Panc1 (cell line): Measurements from ENCODE around the gene RGS6. TPM values are rescaled to one million over a fixed set of nuclear protein-coding genes. Genes with fewer than 3 reads are reported as not detected.

Experiments used
- ATAC-seq: fragments of 200-7000 bp; cut with Tn5 transposase; 2 replicates; pipeline ENCODE4 v1.9.1; 2020; ENCODE audit warnings: mild to moderate bottlenecking, moderate library complexity
- BruUV-seq: library from RNA; stranded (reverse); fragments of 400-500 nt; replicated peaks from 2 replicates; lab custom pipeline; 2021; lab: Mats Ljungman, UMichigan
- CTCF ChIA-PET: fragments of 300-600 bp; sonication (Branson Sonifier 250); formaldehyde crosslinking; loops from one replicate; lab custom pipeline; 2022; ENCODE audit warnings: antibody characterized with exemption; lab: Charles Lee
- POLR2A ChIA-PET: fragments of 300-600 bp; sonication (Branson Sonifier 250); formaldehyde crosslinking; loops from one replicate; lab custom pipeline; 2022; ENCODE audit warnings: antibody characterized with exemption; lab: Charles Lee
- DNase-seq: peaks from one replicate; pipeline ENCODE4 v3.0.0-alpha.2; 2010; ENCODE audit warnings: low read depth, low spot score
- H3K27ac ChIP-seq: 2 replicates; pipeline ENCODE4 v1.5.1; 2011; ENCODE audit warnings: mild to moderate bottlenecking, low read length, inconsistent platforms
- H3K27me3 ChIP-seq: fragments of 200-500 bp; sonication (Bioruptor generic); 2 replicates; pipeline ENCODE4 v1.6.0; 2014; ENCODE audit warnings: low read length, inconsistent platforms; ENCODE audit not compliant: control insufficient read depth, insufficient read depth
- H3K36me3 ChIP-seq: fragments of 200-500 bp; sonication (Bioruptor generic); 2 replicates; pipeline ENCODE4 v1.5.1; 2014; ENCODE audit warnings: inconsistent platforms, mild to moderate bottlenecking, low read length, moderate library complexity; ENCODE audit not compliant: control insufficient read depth, insufficient read depth
- H3K4me1 ChIP-seq: 2 replicates; pipeline ENCODE4 v1.5.1; 2011; ENCODE audit warnings: inconsistent platforms, mild to moderate bottlenecking, low read length, moderate library complexity; ENCODE audit not compliant: control insufficient read depth, insufficient read depth
- H3K4me3 ChIP-seq, 2 experiments: 2 replicates each; pipeline ENCODE4 v1.5.1; 2011 to 2012; ENCODE audit warnings: low read depth in 2 of 2, low read length in 2 of 2, mild to moderate bottlenecking in 2 of 2, inconsistent platforms in 1 of 2, moderate library complexity in 1 of 2
- H3K9me3 ChIP-seq: fragments of 200-500 bp; sonication (Bioruptor generic); 2 replicates; pipeline ENCODE4 v1.5.1; 2014; ENCODE audit warnings: low read depth, mild to moderate bottlenecking, inconsistent platforms, low read length, moderate library complexity; ENCODE audit not compliant: control insufficient read depth, insufficient read depth
- POLR2AphosphoS5 ChIP-seq: IDR thresholded peaks from 2 replicates; pipeline ENCODE4 v1.6.1; 2012; ENCODE audit warnings: mild to moderate bottlenecking, low read depth, low read length, moderate library complexity
- SIN3A ChIP-seq: IDR thresholded peaks from 2 replicates; pipeline ENCODE4 v1.6.1; 2012; ENCODE audit warnings: low read depth, mild to moderate bottlenecking, low read length, moderate library complexity, borderline replicate concordance; ENCODE audit not compliant: insufficient read depth
- TCF7L2 ChIP-seq: IDR thresholded peaks from 2 replicates; pipeline ENCODE4 v1.6.1; 2011; ENCODE audit warnings: mild to moderate bottlenecking, low read depth, low read length, inconsistent platforms
- in situ Hi-C: cut with HindIII; loops from 2 replicates; pipeline ENCODE4 v1.10.0; 2016; ENCODE audit warnings: low sequenced_read_pairs, low pct_unique_long_range_greater_than_20kb
- intact Hi-C: fragments of 100-400 bp; cut with micrococcal nuclease; formaldehyde crosslinking; loops from one replicate; pipeline ENCODE4 v1.10.0; 2022; ENCODE audit not compliant: unreplicated experiment
- total RNA-seq: library from RNA; stranded (reverse); gene quantifications from one replicate; pipeline ENCODE4 v1.2.1, GENCODE V29; 2021; ENCODE audit not compliant: unreplicated experiment
- TF ChIP-seq, protein P1 (sequence below): fragments of 450-650 bp; IDR thresholded peaks from 2 replicates; pipeline ENCODE4 v1.5.1; 2017; ENCODE audit warnings: mild to moderate bottlenecking
- TF ChIP-seq, protein P2 (sequence below), 2 experiments: IDR thresholded peaks; 2 replicates each; pipeline ENCODE4 v1.6.1; 2011 to 2012; ENCODE audit warnings: low read depth in 2 of 2, control low read depth in 1 of 2, low read length in 1 of 2, mild to moderate bottlenecking in 1 of 2, moderate library complexity in 1 of 2; ENCODE audit not compliant: insufficient read depth in 1 of 2

The RGS6 gene
- total RNA-seq, 1 experiment from 2014 or later, result not detected

DNA sequence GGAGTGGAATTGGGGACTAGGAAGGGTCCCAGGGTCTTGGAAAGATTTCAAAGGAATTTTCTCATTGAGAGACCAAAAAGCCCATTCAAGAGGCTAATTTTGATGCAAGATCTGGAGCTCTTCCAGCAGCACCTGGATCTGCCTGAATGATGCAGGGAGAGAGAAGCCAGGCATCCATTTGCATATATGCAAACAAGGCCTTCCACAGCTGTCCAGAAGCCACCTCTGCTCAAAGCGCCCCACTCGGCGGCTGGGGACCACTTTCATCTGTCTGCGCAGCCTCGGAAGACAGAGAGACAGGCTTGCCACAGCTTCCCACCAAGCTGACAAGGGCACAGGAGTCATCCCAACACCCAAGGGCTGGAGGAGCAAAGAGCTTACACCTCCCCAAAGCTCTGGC is 666.1 kb downstream of the RGS6 start:
- CTCF ChIA-PET, result no interaction called here
- no peak for ATAC-seq
- BruUV-seq, result no TSS peak
- H3K4me3 ChIP-seq, result no peak overlapping the region
- peaks cover 2% of the 10 kb centered on the region; the same call in 1 of the 2 replicates for H3K27me3 ChIP-seq
- H3K36me3 ChIP-seq, result no peaks in the 10 kb centered on the region
- no peak for DNase-seq
- no peaks in the 10 kb centered on the region for H3K4me1 ChIP-seq
- TF ChIP-seq TCF7L2 (no peak), POLR2AphosphoS5 (no peak), SIN3A (no peak)
- TF ChIP-seq, protein P1, sequence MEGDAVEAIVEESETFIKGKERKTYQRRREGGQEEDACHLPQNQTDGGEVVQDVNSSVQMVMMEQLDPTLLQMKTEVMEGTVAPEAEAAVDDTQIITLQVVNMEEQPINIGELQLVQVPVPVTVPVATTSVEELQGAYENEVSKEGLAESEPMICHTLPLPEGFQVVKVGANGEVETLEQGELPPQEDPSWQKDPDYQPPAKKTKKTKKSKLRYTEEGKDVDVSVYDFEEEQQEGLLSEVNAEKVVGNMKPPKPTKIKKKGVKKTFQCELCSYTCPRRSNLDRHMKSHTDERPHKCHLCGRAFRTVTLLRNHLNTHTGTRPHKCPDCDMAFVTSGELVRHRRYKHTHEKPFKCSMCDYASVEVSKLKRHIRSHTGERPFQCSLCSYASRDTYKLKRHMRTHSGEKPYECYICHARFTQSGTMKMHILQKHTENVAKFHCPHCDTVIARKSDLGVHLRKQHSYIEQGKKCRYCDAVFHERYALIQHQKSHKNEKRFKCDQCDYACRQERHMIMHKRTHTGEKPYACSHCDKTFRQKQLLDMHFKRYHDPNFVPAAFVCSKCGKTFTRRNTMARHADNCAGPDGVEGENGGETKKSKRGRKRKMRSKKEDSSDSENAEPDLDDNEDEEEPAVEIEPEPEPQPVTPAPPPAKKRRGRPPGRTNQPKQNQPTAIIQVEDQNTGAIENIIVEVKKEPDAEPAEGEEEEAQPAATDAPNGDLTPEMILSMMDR, result no peak
- TF ChIP-seq, protein P2, sequence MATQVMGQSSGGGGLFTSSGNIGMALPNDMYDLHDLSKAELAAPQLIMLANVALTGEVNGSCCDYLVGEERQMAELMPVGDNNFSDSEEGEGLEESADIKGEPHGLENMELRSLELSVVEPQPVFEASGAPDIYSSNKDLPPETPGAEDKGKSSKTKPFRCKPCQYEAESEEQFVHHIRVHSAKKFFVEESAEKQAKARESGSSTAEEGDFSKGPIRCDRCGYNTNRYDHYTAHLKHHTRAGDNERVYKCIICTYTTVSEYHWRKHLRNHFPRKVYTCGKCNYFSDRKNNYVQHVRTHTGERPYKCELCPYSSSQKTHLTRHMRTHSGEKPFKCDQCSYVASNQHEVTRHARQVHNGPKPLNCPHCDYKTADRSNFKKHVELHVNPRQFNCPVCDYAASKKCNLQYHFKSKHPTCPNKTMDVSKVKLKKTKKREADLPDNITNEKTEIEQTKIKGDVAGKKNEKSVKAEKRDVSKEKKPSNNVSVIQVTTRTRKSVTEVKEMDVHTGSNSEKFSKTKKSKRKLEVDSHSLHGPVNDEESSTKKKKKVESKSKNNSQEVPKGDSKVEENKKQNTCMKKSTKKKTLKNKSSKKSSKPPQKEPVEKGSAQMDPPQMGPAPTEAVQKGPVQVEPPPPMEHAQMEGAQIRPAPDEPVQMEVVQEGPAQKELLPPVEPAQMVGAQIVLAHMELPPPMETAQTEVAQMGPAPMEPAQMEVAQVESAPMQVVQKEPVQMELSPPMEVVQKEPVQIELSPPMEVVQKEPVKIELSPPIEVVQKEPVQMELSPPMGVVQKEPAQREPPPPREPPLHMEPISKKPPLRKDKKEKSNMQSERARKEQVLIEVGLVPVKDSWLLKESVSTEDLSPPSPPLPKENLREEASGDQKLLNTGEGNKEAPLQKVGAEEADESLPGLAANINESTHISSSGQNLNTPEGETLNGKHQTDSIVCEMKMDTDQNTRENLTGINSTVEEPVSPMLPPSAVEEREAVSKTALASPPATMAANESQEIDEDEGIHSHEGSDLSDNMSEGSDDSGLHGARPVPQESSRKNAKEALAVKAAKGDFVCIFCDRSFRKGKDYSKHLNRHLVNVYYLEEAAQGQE (IDR thresholded peaks at IDR 0.05; ENCODE audit: insufficient read depth in 1 of 2, low read depth in 2 of 2, low read length in 1 of 2), result no peak
- intact Hi-C loops (no loop called here), in situ Hi-C loops (no loop called here)
- no peaks in the 10 kb centered on the region for H3K9me3 ChIP-seq
- POLR2A ChIA-PET, result no interaction called here
- no peak overlapping the region for H3K27ac ChIP-seq

DNA sequence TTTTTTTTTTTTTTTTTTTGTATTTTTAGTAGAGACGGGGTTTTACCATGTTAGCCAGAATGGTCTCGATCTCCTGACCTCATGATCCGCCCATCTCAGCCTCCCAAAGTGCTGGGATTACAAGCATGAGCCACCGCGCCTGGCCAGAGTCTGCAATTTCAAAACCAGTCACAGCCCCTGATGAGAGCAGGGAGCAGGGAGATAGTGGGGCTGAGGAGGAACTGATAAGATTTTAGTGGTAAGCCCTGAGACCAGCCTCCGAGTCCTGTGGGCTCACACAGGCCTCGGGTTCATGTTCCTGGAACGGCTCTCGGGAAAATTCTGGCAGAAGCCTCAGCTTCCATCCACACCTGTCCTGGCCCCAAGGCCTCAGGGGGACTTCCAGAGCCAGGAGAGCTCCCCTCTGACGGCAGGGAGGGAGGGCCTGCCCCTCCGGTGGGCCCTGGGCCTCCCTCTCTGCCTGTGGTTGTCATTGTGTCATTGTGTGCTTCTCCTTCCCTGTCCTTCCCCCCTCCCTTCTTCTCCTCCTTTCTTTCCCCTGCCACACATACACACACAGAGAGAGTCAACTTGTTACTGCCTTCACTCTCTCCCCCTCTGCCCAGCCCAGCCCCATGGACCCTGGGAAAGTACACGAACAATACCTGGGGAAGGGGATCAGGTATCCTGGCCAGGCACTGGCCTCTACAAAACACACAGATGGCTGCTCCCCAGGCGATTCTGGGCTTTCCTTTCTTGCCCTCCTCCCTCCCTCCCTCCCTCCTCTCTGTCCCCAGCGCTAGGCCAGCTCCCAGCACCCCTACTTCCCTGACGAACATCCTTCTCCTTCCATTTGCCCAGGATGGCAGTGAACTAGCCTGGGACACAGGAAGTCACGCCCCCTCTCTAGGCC is 667.6 kb downstream of the RGS6 start:
- BruUV-seq, result no TSS peak
- CTCF ChIA-PET, result no interaction called here
- in situ Hi-C loops (no loop called here), intact Hi-C loops (no loop called here)
- POLR2A ChIA-PET, result no interaction called here
- no peaks in the 10 kb centered on the region for H3K9me3 ChIP-seq
- H3K4me1 ChIP-seq, result no peaks in the 10 kb centered on the region
- H3K36me3 ChIP-seq, result no peaks in the 10 kb centered on the region
- H3K27me3 ChIP-seq, result peaks cover 2% of the 10 kb centered on the region; the same call in 1 of the 2 replicates
- H3K27ac ChIP-seq, result no peak overlapping the region
- TF ChIP-seq, protein P2 (IDR thresholded peaks at IDR 0.05; ENCODE audit: insufficient read depth in 1 of 2, low read depth in 2 of 2, low read length in 1 of 2), result no peak
- TF ChIP-seq POLR2AphosphoS5 (no peak), SIN3A (no peak), TCF7L2 (no peak)
- TF ChIP-seq, protein P1, result no peak
- DNase-seq (no peak), ATAC-seq (no peak)
- no peak overlapping the region for H3K4me3 ChIP-seq
